HG03066 (cell line): ENCODE data around the gene ADGRF3.
"Not testable (repeated sequence)": the region's sequence is repeated elsewhere in the genome, so short reads cannot be mapped to it uniquely, and the experiment has no call there.

Experiments
- ATAC-seq: cut with Tn5 transposase; IDR thresholded peaks from one replicate; pipeline ENCODE4 v1.9.1; 2021; ENCODE audit warnings: low read depth; ENCODE audit not compliant: unreplicated experiment

Gene ADGRF3

DNA sequence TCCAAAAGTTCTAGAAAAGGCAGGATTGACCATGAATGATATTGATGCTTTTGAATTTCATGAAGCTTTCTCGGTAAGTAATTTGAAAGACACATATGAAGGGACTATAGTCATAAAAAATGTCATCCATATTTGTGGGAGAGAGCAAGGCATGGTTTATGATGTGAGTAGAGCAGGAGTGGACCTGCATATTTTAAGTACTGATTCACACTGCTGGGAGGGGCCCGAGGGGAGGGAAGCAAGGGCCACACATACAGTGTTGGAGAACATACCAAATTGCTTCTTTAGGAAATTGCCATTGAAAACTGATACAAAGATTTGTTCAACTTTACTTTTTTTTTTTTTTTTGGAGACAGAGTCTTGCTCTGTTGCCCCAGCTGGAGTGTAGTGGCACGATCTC lies 62.5 kb downstream of the ADGRF3 start:
- ATAC-seq, result no peak

GRCh38 chr2:26283606-26284005 lies 63.0 kb downstream of the ADGRF3 start:
- no peak for ATAC-seq

DNA sequence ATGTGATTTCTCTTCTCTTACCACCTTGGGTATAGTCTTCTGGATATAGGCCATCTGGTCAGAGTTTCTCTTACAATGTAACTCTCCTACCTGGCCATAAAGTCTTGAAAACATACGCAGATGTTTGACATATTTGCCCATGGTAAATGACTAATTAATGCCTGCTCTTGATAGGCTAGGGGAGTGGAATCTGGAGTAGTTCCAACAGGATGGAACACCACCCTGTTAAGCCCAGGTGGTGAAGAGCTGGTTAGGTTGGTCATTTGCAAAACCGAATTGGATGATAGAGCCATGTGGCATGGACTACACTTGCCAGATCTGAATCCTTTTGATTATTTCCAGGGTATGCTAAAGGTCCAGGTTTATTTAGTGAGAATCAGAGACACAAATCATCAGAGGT lies 65.4 kb downstream of the ADGRF3 start:
- no peak for ATAC-seq

- no peak for ATAC-seq
These were observed 66.7 kb downstream of the ADGRF3 start for GRCh38 chr2:26279886-26280285.

DNA sequence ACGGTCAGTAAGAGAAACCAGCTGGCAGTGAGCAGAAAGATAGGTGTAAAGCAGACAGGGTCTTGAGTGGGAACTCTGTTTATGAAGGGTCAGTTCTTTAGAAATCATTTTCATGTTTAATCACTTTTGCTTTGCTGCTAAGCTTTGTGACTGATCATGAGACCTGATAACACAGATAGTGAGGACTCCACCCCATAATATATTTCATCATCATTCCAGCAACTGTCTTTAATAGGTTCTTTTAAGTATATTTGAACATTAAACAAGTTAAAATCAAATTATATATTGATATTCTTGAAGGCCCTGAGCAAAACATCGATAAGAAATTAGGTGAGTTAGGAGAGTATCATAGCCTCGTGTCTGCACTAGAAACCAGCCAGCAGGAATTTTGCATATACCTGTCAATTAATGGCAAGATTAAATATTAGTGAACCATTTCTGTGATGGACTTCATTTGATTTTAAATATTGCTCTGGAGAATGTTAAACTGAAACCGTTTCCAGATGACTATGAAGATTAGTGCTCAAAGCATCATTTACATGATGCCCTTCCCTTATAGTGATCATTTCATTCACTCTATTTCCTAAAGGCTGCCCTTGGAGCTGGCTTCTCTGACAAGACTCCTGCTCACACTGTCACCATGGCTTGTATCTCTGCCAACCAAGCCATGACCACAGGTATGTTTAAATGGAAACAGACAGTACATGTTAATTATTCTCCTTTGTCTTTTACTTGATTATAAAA lies 69.9 kb downstream of the ADGRF3 start:
- ATAC-seq, result no peak

- ATAC-seq, result no peak
These were observed 72.5 kb downstream of the ADGRF3 start for GRCh38 chr2:26274058-26274613.

- ATAC-seq, result no peak
These were observed 73.1 kb downstream of the ADGRF3 start for GRCh38 chr2:26273501-26273900.

DNA sequence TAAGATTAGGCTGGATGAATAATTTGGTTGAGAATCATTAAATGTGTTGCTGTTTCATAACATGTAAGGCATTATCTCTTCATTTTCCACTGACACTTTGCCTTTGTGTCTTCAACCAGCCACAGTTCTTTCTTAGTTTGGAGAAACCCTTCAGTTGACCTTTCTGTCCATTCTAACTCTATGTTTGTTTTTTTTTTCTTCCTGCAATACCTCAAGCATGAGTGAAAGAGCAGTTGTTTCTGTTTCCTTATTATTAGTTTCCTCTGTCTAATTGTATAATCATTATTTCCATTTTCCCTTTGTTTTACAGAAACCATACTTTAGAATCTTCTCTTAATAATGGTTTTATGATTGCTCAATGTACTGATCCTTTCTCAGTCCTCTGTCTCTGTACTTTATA lies 76.2 kb downstream of the ADGRF3 start:
- no peak for ATAC-seq

GRCh38 chr2:26269571-26270158 lies 76.9 kb downstream of the ADGRF3 start:
- ATAC-seq, result no peak

- not testable (repeated sequence) for ATAC-seq
These were observed 77.8 kb downstream of the ADGRF3 start for GRCh38 chr2:26268670-26269385.

DNA sequence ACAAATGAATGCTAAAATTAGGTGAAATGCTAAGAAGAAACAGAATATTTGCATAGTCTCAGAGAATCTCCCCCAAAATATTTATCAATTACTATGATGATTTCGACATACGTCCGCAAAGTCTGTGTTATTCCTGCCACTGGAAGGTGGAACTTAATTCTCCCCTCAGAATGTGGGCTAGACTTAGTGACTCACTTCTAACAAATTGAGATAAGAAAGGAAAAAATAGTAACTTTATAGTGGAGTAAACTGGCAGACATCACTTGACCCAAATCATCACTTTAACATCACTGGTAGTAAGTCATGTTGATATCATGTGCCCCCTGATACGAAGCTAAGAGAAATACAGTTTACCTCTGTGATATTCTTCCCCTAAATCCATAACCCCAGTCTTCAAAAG lies 78.4 kb downstream of the ADGRF3 start:
- ATAC-seq, result no peak

DNA sequence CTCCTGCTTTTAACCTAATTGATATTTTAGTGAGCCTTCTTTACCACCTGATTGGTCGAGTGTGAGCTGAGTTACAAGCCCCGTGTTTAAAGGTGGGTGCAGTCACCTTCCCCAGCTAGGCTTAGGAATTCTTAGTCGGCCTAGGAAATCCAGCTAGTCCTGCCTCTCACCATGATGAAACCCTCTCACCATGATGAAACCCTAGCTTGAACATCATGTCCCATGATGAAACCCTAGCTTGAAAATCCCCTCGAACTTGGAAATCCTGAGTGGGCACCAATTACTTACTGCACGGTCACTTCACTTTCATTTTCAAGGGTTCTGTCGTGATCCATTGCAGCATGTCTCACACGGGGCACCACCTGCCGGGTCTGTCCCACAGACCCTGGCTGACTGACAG lies 87.8 kb downstream of the ADGRF3 start:
- ATAC-seq, result not testable (repeated sequence)
